ENCODE data around the gene KAZN. TPM values are rescaled to one million over a fixed set of nuclear protein-coding genes. Genes with fewer than 3 reads are reported as not detected.

Gene KAZN
- total and polyA plus RNA-seq, 2 of the 8 experiments (the other 6 are each of a cell fraction or from before 2014, with no cell fraction given), result 3.7 to 11.8 TPM

DNA sequence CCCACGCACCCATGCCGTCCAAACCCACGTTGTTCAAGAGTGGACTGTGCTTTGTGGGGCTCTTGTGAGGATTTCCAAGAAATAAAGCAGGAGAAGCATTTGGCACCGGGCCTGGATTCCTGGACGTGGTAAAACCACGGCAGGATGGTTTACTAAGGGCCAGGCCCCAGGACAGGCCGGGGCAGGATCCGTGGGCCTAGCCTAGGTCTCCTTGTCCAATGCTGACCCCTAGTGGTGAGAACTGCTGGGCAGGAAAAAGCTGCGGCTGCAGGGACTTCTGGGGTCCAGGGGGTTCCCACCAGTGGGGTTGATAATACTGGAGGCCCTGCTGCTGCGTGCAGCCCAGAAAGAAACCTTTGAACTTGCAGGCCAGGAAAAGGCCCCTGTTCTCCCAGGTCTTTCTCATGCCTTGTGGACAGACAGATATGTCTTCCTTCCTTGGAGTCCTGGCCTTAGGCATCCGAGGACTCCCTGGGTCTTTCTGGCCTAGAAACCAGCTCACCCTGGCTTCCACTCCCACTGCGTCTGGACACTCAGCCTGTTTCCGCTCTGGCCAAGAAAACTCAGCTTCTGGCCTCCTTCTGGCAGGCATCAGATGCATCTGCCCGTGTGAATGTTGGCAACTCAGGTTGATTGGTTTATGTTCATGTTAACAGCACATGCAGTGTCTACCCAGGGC, 448.1 kb downstream of the KAZN start (continued):
- TF ChIP-seq EGR1 (IDR thresholded peaks at IDR 0.05; ENCODE audit: borderline replicate concordance, low read depth, low read length), result peak; percentile 59
- no peak for TF ChIP-seq EP300 (IDR thresholded peaks at IDR 0.05; ENCODE audit: borderline replicate concordance in 1 of 2, low read depth in 2 of 2, low read length in 2 of 2)
